ENCODE measurements around the gene KIRREL1.
"Not testable (repeated sequence)": the region's sequence is repeated elsewhere in the genome, so short reads cannot be mapped to it uniquely, and the experiment has no call there.

KIRREL1 gene

DNA sequence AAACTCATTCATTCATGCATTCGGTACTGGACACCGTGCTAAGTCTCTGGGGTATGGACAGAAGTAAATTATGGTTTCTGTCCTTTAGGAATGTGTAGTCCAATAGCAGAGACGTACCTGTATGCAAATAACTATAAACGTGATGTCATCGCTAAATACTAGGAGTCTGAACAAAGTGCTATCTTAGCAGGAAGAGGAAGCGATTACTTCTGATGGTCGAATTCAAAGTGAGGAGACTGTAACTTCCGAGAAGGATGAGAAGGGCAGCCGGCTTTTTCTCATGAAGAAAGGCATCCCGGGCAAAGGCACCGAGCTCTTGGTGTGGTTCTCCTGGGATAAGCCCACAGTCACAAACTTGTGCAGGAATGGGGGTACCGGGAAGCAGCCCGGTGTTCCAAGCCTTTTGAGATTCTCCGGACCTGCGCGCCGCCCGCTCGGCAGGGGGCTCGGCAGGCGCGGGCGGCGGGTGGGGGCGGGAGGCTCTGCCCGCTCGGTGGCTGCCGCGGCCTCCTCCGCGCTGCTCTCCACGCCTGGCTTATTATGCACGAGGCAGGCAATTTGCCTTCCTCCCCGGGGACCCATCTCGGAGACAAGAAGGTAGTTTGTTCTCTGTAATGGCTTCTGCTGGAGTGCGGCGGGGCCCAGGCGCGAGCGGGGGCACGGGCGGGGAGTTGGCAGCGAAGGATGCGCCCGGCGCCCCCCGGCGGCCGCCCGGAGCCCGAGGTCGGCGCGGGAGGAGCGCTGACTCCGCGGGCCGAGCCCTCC, 119.7 kb downstream of the KIRREL1 start:
- DNase-seq, result peak; percentile 11 to 97 (median 40)

DNA sequence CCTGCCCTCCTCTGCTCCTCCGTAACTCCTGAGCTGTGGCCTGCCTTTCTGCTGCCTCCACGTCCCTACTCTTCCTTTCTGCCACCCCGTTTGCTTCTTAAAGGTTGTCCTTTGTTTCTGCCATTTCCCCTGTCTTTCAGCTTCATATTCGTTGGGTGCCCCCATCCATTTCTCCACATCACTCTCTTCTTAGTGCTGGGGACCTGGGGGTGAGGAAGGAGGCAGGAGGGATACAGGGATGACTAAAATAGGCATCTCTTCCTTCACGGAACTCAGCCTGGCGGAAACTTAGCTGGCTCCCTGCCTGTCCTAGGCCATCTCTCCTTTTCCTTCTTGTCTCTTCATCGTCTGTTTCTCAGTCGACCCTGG, 120.3 kb downstream of the KIRREL1 start:
- DNase-seq, result no peak

DNA sequence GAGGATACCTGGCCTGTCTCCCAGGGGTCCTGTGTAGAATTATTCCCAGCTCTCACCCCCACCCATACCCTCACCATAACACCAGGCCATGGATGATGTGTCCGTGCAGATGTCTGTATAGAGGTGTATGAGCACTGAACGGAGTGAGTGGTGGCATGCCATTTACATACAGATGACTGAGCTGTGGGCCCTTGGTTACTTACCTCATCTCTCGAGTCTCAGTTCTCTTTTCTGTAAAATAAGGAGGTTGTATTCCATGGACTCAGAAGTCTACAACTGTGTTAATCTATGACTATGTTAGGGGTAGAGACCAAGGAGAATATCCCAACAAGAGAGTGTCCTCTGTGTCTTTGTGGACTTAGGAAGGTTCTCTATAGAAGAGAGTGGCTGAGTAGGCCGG, 121.7 kb downstream of the KIRREL1 start:
- DNase-seq, result no peak

DNA sequence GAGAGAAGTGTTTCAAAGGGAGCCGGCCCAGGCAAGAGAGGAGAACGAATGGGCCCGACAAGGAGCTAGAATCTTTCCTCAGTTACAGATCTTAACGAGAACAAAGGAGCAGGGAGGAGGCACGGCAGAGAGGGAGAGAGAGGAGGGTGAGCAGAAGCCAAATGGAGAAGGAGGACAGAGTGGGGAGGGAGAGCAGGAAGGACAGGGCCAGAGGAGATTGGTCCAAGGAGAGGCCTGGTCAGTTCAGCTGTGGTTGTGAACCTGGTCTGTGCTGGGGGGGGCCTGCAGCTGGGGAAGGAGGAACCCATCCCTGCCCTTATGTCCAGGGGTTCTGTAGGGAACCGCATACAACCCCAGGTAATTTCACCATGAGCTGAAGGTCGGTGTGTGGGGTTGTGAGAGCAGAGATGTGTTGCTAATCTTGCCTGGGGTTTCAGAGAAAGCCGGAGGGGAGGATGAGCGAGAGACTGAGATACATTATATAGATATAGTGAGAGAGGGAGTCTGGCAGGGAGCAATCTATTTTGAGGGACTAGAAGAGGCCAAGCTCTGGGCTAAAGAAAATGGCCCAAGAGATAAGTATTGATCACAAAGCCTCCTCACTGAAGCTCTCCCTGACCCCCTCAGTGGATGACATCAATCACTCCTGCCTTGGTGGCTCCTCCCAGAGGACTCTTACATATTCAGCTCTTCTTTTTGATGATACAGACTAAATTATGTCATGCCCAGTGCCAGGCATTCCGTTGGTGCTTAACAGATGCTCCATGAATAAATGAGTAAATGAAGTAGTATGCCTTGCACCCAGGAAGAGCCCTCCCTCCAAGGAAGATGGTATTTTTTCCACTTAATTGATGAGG, 123.1 kb downstream of the KIRREL1 start:
- no peak for DNase-seq

DNA sequence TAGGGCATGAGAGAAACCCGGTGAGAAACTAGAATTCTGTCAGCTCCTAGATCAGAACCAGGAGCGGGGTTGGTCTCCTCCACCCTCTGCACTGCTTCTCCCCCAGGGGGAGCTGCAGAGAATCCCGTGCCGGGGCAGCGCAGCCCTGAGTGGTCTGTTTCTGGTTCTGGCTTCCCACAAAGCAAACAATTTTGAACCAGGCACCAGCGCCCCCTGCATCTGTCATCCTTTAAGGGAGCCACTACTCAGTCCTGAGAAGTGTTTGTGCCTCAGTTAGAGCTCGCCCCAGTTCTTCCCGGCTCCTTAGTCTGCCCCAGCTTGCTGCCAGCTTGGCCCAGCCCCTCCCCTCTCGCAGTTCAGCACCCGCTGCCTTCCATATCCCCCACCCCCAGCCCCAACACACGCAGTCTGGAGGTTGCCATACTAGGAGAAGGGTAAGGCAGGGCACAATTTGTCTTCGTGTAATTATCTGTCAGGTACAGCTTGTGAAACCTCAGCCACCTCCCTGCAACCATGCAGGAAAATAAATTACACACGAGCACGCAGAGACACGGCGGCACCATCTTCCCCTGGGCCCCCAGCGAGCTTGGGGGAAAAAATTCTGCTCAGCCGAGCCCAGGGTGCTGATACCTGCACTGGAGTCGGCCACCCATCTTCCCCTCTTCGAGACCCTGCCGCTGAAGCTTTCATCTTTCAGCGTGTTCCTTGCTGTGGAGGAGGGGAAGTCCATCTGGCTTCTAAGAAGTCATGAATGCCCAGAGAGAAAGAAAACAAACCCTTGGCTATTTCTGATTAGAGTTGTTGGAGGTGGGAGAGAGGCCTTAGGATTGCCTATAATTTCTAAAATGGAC, 124.6 kb downstream of the KIRREL1 start:
- DNase-seq, result peak in 2 of 3 experiments; percentile 12 to 26

DNA sequence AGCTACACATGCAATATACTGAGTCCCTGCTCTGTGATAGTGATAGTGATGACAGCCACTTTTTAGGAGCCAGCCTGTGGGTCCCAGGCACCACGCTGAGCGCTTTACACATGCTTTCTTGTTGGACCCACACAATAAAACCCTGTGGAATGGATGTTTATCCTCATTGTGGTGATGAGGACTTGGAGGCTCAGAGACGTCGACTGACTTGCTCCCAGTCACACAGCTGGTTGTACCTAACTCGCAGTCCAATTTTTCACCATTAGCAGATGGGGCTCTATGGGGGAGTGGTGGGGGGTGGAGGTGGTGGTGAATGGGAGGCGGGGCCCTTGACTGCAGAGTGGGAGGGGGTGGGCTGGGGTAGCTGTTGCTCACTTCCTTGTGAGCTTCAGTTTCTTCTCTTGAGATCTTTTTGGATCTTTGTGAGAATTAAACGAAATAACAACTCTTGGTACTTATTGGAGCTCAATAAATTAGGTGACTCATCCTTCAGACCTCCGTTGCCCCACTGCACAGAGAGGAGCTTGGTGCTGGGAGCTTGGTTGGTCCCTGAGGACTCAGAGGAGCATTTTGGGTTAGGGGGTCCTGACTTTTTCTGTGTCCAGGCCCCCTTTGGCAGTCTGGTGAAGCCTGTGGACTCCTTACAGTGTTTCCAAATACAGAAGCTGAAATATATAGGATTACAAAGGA, 125.4 kb downstream of the KIRREL1 start:
- no peak for DNase-seq

DNA sequence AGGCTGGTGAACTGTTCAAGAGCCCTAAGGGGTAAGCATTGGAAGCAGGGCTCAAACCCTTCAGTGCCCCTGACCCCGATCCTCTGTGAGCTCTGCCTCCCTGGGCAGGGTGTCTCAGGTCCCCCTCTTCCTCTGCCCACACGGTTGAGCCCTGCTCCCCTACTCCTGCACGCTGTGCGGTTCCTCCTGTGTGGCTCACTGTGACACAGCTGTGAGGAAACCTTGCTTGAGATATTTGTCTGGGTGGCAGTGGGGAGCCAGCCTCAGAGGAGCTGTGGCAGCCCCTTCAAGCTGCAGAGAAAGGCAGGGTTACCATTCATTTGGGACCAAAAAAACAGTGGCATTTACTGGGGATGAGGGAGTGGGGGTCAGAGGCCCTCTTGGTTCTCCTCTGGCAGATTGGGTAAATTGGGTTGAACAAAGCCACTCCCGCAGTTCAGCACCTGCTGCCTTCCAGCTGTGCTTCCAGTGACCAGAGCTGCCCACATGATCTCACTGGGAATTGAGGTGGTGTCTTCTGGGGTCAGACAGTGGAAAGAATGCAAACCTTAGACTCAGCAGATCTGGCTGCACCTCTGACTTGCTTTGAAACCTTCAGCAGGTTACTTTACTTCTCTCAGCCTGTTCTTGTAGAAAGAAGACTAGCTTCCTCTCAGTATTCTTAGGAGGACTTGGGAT, 126.7 kb downstream of the KIRREL1 start:
- no peak for DNase-seq

DNA sequence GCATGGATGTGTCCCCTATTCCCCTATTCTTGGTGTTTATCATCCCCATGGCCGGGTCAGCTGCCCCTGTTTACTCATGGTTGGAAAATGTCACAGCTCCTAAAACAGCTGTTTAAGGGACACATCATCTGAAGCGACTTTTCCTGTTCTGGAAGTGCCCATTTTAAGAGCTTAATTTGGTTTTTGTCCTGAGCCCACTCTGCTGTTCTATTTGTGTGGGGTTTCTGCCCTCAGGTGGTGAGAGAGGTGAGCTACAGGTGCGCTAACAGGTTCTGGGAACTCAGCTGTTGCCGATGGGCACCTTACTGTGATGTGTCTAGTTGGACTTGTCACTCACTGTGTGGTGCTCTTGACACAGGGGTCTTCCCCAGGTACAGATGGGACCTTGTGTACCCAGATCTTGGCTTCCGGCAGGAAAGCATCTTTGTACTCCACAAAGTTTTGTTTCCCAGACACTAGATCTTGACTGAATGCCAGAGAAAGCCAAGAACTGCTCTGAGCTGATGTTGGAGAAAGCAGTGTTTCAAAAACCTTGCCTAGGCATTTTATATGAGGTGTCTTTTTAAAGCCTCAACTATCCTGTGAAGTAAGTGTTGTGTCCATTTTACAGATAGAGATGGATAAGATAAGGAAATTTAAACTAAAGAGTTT, 128.3 kb downstream of the KIRREL1 start:
- DNase-seq, result peak; percentile 22 to 82 (median 62)

DNA sequence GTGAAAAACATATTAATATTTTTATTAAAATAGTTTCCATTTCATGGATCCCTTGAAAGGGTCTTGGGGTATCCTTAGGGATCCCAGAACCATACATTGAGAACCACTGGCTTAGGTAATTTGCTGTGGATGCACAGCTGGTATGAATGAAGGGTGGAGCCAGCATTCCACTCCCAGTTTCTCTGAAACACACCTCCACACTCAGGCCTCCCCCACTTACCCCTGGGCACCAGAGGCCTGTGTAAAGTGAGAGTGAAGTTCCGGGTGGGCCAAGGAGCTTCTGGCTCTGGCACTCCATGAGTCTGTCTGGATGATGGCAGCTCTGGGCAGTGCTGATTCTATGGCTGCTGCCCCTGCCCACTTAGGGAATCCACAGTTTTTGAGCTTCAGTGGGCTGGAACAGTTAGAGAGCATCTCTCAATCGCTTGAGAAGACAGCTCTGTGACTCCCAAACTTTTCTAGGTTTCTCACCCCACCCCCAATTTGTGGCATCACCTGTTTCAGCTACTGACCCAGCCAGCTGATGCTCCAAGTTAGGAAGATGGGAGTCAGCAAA, 129.5 kb downstream of the KIRREL1 start:
- no peak for DNase-seq

DNA sequence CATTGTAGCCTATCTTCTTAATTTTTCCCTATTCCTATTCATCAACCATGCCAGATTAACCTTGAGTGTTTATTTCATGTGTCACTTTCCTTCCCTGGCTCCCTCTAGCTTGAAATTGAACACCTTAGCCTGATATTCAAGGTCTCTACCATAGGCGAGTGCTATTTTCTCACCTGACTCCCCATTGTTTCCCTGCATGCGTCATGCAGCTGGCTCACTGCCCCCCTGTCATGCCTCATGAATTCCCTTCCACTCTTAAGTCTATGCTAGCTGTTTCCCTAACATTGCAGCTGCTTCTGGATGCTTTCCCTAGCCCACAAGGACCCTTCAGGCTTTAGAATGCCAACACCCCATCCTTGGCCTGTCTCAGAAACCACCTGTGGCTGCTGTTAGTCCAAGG, 130.6 kb downstream of the KIRREL1 start:
- peak in 1 of 3 experiments; percentile 91 for DNase-seq

DNA sequence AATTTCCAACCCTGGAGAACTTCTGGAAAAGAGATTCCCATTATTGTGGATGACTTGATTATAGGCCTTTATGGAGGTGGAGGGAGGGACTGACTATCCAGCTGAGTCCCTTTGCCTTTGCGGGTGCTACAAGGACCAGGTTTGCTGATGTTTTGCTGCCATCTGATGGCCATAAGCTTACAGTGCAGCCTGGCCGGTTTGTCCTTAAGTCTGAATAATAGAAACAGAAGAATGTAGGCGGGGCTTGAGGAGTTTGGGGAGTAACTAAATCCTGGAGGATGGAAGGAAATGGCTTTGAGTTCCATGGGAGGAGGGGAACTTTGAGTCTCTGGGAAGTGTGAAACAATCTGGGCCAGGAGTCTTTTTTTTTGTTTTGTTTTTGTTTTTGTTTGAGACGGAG, 131.6 kb downstream of the KIRREL1 start:
- peak; percentile 54 to 97 (median 86) for DNase-seq

DNA sequence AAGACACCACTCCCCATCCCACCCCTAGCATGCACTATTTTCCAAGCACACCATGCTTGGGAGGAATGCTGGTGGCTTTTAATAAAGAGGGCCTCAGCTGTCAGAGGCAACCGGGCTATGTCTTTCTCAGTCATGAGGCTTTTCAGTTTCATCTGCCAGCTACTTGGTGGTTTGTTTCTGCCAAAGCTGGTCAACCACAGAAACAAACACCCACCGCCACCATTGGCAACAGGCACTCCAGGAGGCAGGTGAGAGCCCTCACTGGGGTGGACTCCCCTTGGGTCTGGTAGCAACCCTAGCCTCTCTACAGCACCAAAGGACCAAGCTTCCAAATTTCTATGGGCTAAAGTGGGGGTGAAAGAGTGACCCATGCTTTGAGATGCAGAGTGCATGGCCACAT, 133.0 kb downstream of the KIRREL1 start:
- no peak for DNase-seq

DNA sequence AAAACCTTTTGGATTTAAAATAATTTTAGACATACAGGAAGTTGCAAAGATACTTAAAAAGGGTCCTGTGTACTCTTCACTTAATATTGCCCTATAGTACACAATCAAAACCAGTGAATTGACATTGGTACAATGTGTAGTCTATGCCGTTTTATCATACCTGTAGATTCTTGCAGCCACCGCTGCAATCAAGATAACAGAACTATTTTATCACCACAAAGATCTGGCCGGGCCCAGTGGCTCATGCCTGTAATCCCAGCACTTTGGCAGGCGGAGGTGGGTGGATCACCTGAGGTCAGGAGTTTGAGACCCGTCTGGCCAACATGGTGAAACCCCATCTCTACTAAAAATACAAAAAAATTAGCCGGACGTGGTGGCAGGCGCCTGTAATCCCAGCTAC, 135.1 kb downstream of the KIRREL1 start:
- not testable (repeated sequence) for DNase-seq

DNA sequence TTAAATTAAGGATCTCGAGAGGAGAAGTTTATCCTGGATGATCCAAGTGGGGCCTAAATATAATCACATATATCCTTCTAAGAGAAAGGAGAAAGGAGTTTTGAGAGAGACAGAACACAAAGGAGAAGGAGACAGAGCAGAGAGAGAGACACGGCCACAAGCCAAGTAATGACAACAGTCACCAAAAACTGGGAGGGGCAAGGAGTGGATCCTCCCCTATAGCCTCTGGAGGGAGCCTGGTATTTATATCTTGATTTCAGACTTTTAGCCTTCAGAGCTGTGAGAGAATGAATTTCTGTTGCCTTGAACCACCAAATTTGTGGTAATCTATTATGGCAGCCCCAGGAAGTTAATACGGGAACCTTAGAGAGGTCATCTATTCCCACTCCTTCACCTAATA, 137.8 kb downstream of the KIRREL1 start:
- no peak for DNase-seq

DNA sequence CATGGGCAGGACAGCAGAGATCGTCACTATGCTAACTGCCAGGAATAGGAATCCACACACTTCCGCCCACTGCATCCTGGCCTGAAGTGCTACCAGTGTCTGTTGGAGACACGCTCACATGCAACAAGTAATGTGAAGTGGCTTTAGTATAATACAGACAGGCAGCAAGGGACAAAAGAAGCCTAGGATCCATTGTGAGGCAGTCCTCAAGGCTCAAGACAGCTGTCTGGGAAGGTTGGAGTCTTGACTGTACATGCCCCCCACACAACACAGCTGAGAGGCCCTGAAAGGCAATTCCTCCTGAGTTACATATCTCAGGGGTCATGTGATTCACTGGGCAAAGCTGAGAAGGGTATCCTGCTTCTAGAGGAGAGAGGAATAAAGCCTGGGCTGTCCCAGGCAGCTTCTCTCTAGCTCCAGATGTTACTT, 147.3 kb downstream of the KIRREL1 start:
- peak in 1 of 3 experiments; percentile 21 for DNase-seq

DNA sequence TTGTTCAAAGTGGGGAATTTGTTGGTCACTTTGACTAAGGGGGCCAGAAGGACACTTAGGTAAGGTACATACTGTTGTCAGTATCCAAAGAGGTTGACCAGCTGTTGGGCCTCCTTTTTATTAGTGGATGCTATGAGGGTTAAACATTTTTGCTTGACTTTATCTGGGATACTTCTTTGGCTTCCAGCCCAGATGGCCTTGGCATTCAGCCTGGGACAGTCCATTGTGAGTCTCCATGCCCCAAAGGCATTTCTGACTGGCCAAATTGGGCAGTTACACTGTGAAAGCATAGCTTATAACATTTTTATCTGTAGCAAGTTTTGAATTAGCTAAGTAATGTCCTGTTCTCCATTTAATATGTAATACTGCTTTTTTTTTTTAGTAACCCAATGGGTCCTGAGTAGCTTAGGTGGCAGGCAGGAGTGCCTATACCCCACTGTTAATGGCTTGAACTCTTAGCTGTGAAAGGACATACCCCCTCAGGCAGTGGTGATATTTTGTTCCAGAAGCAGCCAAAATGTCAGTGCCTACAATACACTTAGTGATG, 151.8 kb downstream of the KIRREL1 start:
- DNase-seq, result no peak

DNA sequence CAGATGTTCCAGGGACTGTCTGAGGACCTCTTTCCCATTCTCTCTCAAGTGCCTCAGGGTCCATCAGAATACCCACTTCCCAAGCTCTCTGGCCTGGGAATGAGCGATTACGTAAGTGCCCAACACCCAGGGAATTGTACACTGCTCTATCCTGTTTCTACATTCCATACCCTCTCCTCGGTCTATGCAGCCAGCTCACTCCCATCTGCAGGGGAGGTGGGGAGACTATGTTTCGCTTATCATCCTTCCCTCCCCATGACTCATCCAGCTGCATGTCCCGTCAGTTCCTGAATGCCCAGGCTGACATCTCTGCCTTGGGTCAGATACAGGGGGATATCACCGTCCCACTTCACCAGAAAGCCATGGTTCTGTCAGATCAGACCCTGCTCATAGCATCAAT, 152.7 kb downstream of the KIRREL1 start:
- DNase-seq, result no peak

DNA sequence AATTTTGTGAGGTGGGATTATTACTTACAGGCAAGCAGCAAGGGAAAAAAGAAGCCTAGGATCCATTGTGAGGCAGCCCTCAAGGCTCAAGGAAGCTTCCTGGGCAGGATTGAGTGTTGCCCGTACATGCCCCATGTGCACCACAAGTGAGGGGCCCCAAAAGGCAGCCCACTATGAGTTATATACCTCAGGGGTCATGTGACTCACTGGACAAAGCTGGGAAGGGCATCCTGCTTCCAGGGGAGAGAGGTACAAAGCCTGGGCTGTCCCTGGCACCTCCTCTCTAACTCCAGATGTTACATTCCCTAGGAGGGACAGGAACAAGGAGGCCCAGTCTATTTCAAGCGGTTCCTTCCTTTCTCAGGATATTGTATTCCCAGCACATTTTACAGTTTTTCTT, 153.3 kb downstream of the KIRREL1 start:
- DNase-seq, result no peak

DNA sequence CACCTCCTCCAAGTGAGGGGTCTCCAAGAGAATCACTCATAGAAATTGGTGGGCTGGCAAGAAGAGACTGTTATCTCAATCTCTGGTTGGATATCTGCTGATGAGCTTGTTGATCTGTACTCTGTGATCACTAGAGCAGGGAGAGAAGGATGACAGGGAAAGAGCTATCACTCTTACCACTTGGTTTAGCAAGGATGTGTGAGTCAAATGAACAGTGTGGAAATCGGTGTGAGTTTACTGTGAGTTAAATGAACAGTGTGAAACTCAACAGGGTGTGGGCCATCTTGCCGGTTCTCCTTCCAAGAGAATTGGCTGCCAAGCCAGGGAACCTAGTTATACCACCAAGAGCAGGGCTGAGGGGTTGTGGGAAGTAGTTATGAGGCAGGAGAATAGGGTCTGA, 154.0 kb downstream of the KIRREL1 start:
- no peak for DNase-seq

DNA sequence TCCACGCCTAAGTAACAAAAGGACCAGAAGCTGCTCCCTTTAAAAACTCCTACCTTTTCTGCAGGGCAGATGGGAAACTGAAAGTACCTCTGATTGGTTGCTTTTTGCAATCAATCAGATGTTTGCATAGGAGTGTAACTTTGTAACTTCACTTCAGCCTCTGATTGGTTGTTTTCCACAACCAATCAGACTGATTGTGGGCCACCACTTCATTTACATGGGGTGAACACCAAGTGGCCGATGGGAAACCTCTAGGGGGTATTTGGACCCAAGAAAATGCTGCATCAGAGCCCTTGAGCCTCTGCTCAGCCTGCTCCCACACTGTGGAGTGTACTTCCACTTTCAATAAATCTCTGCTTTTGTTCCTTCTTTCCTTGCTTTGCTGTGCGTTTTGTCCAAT, 154.4 kb downstream of the KIRREL1 start:
- no peak for DNase-seq

DNA sequence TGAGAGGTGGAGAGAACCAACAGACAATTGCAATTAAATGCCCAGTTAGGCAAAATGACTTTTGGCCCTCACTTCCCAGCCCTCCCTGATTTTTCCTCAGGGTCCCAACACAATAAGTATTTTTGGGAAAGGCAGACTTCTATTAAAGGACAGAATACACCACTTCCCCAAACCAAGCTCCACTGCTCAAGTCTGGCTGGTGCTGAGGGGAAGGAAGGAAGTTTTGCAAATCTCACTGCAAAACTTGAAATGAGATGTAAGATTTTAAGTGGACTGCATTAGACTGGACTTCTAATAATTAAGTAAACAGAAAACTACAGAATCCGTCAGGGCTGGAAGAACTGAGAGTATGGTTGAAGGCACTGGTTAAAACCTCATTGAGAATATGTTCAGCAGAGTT, 155.0 kb downstream of the KIRREL1 start:
- no peak for DNase-seq

Data from NCI-H1417 (cell line).